Chondrocyte (in vitro differentiated cells): ENCODE measurements around the gene TSPAN9. TPM values are rescaled to one million over a fixed set of nuclear protein-coding genes. Genes with fewer than 3 reads are reported as not detected.
A peak's percentile ranks its signal among the peaks of the same experiment; 100 is the strongest.

Experiments used
- DNase-seq: peaks from one replicate; pipeline ENCODE4 v3.0.0; 2021; ENCODE audit warnings: mixed read lengths, low spot score
- H3K27ac Mint-ChIP-seq: one replicate; pipeline ENCODE4 v1.8.0; 2021; ENCODE audit warnings: mild to moderate bottlenecking, moderate library complexity, mixed read lengths; ENCODE audit not compliant: unreplicated experiment
- H3K27me3 Mint-ChIP-seq: 2 replicates; pipeline ENCODE4 v1.8.0; 2021; ENCODE audit warnings: low read depth, mixed read lengths
- H3K36me3 Mint-ChIP-seq: 2 replicates; pipeline ENCODE4 v1.8.0; 2021; ENCODE audit warnings: low read depth, mixed read lengths
- H3K4me1 Mint-ChIP-seq: 2 replicates; pipeline ENCODE4 v1.8.0; 2021; ENCODE audit warnings: low read depth, mild to moderate bottlenecking, mixed read lengths
- H3K4me3 Mint-ChIP-seq: one replicate; pipeline ENCODE4 v1.8.0; 2021; ENCODE audit warnings: mild to moderate bottlenecking, moderate library complexity, mixed read lengths; ENCODE audit not compliant: unreplicated experiment
- H3K9me3 Mint-ChIP-seq: 2 replicates; pipeline ENCODE4 v1.8.0; 2021; ENCODE audit warnings: low read depth, mixed read lengths
- total RNA-seq: library from RNA; stranded (reverse); gene quantifications from 3 replicates; pipeline ENCODE4 v1.2.1, GENCODE V29; 2021
- TF ChIP-seq, protein P1 (sequence below): fragments of 200-600 bp; sonication (generic); IDR thresholded peaks from 2 replicates; pipeline ENCODE4 v1.5.0; 2021; ENCODE audit warnings: antibody characterized with exemption, mild to moderate bottlenecking, moderate library complexity

Gene TSPAN9
- total RNA-seq, 1 donor from 2014 or later = 50.4 TPM

DNA sequence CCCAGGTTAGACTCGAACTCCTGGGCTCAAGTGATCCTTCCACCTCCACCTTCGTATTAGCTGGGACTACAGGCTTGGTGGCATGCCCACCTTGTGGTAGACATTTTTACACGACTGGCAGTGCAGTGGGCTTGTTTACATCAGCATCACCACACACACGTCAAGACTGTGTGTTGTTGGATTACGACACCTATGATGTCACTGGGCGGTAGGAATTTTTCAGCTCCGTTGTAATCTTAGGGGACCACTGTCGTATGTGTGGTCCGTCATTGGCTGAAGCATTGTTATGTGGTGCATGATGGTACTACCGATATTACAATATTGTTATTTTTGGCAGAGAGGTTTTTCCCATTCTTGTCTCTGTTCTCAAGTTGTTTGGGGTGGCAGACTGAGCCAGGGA lies 50.7 kb downstream of the TSPAN9 start:
- Mint-ChIP-seq H3K36me3 (peaks cover 10% of the 10 kb centered on the region), H3K27ac (no peak overlapping the region), H3K9me3 (peaks cover 8% of the 10 kb centered on the region), H3K4me3 (no peak overlapping the region), H3K27me3 (no peaks in the 10 kb centered on the region), H3K4me1 (peaks cover 42% of the 10 kb centered on the region)
- TF ChIP-seq, protein P1, sequence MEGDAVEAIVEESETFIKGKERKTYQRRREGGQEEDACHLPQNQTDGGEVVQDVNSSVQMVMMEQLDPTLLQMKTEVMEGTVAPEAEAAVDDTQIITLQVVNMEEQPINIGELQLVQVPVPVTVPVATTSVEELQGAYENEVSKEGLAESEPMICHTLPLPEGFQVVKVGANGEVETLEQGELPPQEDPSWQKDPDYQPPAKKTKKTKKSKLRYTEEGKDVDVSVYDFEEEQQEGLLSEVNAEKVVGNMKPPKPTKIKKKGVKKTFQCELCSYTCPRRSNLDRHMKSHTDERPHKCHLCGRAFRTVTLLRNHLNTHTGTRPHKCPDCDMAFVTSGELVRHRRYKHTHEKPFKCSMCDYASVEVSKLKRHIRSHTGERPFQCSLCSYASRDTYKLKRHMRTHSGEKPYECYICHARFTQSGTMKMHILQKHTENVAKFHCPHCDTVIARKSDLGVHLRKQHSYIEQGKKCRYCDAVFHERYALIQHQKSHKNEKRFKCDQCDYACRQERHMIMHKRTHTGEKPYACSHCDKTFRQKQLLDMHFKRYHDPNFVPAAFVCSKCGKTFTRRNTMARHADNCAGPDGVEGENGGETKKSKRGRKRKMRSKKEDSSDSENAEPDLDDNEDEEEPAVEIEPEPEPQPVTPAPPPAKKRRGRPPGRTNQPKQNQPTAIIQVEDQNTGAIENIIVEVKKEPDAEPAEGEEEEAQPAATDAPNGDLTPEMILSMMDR = no peak
- DNase-seq = no peak

DNA sequence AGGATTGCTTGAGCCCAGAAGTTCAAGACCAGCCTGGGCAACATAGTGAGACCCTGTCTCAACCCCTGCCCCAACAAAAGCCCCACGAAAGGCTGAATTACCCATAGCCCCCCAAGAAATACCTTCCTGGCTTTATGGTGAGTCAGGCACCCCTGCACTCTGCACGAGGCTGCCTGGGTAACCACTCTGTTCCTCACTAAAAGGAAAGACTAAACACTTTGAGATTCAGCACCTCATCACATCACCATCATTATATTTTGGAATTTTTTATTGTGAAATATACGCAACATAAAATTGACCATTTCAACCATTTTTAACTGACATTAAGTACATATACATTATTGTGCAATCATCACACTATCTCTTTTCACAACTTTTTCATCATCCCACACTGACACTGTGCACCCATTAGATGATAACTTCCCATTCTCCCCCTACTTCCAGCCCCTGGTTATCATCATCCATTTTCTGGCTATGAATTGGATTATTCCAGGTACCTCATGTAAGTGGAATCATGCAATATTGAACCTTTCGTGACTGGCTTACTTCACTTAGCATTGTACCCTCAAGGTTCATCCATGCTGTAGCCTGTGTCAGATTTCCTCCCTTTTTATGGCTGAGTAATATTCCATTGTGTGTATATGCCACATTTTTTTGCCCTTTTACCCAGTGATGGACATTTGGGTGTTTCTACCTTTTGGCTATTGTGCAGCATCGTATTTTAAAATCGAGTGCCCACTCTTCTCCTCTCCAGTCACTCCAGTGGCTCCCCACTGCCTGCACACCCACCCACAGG lies 51.5 kb downstream of the TSPAN9 start:
- TF ChIP-seq, protein P1 = no peak
- peak; percentile 10 for DNase-seq
- H3K4me3 Mint-ChIP-seq = no peak overlapping the region
- H3K4me1 Mint-ChIP-seq = peaks cover 42% of the 10 kb centered on the region
- H3K9me3 Mint-ChIP-seq = peaks cover 6% of the 10 kb centered on the region
- H3K27me3 Mint-ChIP-seq = no peaks in the 10 kb centered on the region
- peaks cover 9% of the 10 kb centered on the region for H3K36me3 Mint-ChIP-seq
- H3K27ac Mint-ChIP-seq = no peak overlapping the region

DNA sequence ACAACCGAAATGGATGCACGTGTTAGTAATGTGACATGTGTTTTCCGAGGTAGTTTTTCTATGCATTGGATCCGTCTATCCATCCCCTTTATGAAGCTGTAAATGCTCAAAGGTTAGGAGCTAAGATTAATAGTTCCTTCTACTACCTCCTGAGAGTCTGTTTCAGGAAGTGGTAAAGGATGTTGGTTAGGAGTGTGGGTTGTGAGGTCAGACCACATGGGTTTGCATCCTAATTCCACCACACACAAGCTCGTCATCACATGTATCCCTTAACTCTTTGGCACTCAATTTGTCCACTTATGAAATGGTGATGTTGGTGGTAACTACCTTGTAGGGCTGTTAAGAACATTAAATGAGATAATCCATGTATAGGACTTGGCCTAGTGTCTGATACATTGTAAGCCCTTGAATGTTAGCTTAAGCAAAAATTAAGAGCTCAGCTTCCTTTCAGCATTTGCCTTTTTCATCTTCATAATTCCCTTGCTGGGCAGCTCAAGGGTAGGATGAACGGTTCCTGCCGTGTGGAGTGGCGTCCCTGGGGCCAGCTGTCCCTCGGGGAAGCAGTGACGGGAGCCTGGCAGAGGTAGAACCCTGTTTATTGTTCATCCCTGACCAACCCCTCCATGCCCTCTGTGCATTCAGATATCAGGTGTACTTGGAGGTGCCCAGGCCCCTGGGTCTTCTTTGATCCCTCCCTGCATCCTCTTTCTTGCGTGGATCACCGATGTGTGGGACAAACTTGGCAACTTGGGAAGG lies 52.3 kb downstream of the TSPAN9 start:
- DNase-seq = peak; percentile 60
- H3K27me3 Mint-ChIP-seq = no peaks in the 10 kb centered on the region

DNA sequence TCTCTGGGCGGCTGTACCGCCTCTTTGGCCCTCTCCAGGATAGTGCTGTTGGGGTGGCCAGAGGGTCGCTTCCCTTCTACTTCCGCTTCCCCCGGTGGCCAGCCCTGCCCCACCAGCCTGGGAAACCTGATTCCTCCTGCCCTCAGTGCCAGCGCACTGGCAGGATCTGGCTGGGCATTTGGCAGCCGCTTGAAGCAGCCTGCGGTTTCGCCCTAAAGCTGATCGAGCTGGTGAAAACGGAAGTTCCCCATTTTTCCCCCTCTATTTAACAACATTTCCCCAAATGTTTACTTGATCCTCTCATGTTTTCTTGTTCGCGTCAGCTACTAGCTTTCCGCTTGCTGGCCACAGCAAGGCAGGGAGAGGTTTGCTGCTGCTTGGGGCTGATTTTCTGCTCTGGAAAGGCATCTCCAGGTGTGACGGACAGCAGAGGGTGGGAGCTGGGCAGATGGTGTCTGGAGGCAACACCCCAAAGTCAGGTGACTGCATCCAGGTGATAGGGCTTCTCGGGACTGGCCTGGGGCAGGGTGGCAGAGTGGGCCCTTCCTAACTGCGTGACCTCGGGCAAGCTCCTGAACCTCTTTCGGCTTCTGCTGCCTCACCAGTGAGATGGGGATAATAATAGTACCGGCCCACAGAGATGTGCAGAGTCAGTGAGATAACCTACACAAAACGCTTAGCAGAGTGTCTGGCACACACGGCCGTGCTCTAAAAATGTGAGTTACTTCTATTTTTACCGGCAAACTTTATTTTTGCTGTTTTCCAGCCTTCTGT lies 53.1 kb downstream of the TSPAN9 start:
- DNase-seq = peak; percentile 51
- H3K4me3 Mint-ChIP-seq = no peak overlapping the region
- H3K9me3 Mint-ChIP-seq = peaks cover 2% of the 10 kb centered on the region
- H3K27me3 Mint-ChIP-seq = no peaks in the 10 kb centered on the region
- H3K27ac Mint-ChIP-seq = no peak overlapping the region
- peaks cover 5% of the 10 kb centered on the region for H3K36me3 Mint-ChIP-seq
- TF ChIP-seq, protein P1 = no peak
- H3K4me1 Mint-ChIP-seq = peaks cover 47% of the 10 kb centered on the region

More for the DNA sequence above, 52.3 kb downstream of the TSPAN9 start:
- H3K36me3 Mint-ChIP-seq = peaks cover 5% of the 10 kb centered on the region
- H3K4me1 Mint-ChIP-seq = peaks cover 44% of the 10 kb centered on the region
- H3K9me3 Mint-ChIP-seq = peaks cover 2% of the 10 kb centered on the region
- H3K4me3 Mint-ChIP-seq = no peak overlapping the region
- TF ChIP-seq, protein P1 = no peak
- H3K27ac Mint-ChIP-seq = no peak overlapping the region

DNA sequence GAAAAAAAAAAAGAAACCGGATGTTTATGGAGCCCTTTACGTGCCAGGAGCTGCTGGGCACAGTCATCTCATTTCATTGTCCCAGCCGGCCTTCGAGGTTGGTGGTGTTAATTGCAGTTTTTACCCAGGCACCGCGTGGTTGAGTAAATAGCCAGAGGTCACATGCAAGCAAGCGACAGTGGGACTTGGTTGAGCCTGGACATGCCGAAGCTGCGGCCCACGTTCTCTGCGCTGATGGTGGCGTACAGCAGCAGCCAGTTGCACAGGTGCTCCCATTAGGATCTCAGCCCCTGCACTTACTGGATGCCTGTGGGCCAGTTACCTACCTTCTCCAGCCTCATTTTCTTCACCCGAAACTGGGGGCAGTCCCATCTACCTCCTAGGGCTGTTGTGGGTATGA lies 54.0 kb downstream of the TSPAN9 start:
- H3K36me3 Mint-ChIP-seq = peaks cover 4% of the 10 kb centered on the region
- peak overlapping the region; percentile 17 for H3K27ac Mint-ChIP-seq
- peaks cover 53% of the 10 kb centered on the region for H3K4me1 Mint-ChIP-seq
- H3K9me3 Mint-ChIP-seq = no peaks in the 10 kb centered on the region
- H3K27me3 Mint-ChIP-seq = no peaks in the 10 kb centered on the region
- DNase-seq = peak; percentile 46
- TF ChIP-seq, protein P1 = no peak
- no peak overlapping the region for H3K4me3 Mint-ChIP-seq
